Vagina (tissue), 2 donors: ENCODE measurements around the gene NFE2L2.

Experiments used
- POLR2A ChIP-seq, 2 donors: fragments of 450-650 bp; IDR thresholded peaks; one replicate each; pipeline ENCODE4 v1.6.1; 2017; ENCODE audit warnings: antibody characterized with exemption in 2 of 2, mild to moderate bottlenecking in 2 of 2, moderate library complexity in 2 of 2
- POLR2AphosphoS5 ChIP-seq, 2 donors: sonication (generic); formaldehyde crosslinking; IDR thresholded peaks; one replicate each; pipeline ENCODE4 v1.9.0; 2017; ENCODE audit warnings: antibody characterized with exemption in 2 of 2, mild to moderate bottlenecking in 2 of 2, low read depth in 1 of 2; ENCODE audit not compliant: insufficient read depth in 1 of 2
- TF ChIP-seq, protein P1 (sequence below), 3 experiments: fragments of 450-650 bp in 2 of 3; fragments of 200-600 bp in 1 of 3; sonication (generic) in 1 of 3; IDR thresholded peaks; one replicate each; pipeline ENCODE4 v1.5.1; 2017 to 2019; ENCODE audit warnings: antibody characterized with exemption in 3 of 3, mild to moderate bottlenecking in 2 of 3, moderate library complexity in 2 of 3

- TF ChIP-seq, protein P1, sequence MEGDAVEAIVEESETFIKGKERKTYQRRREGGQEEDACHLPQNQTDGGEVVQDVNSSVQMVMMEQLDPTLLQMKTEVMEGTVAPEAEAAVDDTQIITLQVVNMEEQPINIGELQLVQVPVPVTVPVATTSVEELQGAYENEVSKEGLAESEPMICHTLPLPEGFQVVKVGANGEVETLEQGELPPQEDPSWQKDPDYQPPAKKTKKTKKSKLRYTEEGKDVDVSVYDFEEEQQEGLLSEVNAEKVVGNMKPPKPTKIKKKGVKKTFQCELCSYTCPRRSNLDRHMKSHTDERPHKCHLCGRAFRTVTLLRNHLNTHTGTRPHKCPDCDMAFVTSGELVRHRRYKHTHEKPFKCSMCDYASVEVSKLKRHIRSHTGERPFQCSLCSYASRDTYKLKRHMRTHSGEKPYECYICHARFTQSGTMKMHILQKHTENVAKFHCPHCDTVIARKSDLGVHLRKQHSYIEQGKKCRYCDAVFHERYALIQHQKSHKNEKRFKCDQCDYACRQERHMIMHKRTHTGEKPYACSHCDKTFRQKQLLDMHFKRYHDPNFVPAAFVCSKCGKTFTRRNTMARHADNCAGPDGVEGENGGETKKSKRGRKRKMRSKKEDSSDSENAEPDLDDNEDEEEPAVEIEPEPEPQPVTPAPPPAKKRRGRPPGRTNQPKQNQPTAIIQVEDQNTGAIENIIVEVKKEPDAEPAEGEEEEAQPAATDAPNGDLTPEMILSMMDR (IDR thresholded peaks at IDR 0.05) = peak in 1 of 3 experiments; percentile 29
- TF ChIP-seq POLR2AphosphoS5 (IDR thresholded peaks at IDR 0.05; ENCODE audit: insufficient read depth in 1 of 2, low read depth in 1 of 2) = no peak
- no peak for TF ChIP-seq POLR2A (IDR thresholded peaks at IDR 0.05)
Observed at GRCh38 chr2:177296040-177296439, 31.5 kb upstream of the NFE2L2 start.
